Measurements from ENCODE around the gene FAM120A. TPM values are rescaled to one million over a fixed set of nuclear protein-coding genes. Genes with fewer than 3 reads are reported as not detected.

FAM120A gene
- polyA plus RNA-seq, 6 donors from 2014 or later: 6.8 to 16.7 (median 11.0) TPM

- peak overlapping the region in 5 of 8 donors; percentile 28 to 74 (median 57) for H3K4me3 Mint-ChIP-seq
- peaks cover 62 to 78% (median 73%) of the 10 kb centered on the region in 3 donors for H3K4me1 Mint-ChIP-seq
- H3K27me3 Mint-ChIP-seq: no peaks in the 10 kb centered on the region
- no peaks in the 10 kb centered on the region for H3K9me3 Mint-ChIP-seq
- no peak for ATAC-seq (ENCODE audit: low read depth in 2 of 2)
- peak overlapping the region in 4 of 6 donors; percentile 1 to 98 (median 57) for H3K27ac Mint-ChIP-seq
- H3K36me3 Mint-ChIP-seq: peaks cover 0 to 15% of the 10 kb centered on the region in 2 donors
- no peak for DNase-seq
These were observed 16.0 kb downstream of the FAM120A start for GRCh38 chr9:93467462-93467861.

DNA sequence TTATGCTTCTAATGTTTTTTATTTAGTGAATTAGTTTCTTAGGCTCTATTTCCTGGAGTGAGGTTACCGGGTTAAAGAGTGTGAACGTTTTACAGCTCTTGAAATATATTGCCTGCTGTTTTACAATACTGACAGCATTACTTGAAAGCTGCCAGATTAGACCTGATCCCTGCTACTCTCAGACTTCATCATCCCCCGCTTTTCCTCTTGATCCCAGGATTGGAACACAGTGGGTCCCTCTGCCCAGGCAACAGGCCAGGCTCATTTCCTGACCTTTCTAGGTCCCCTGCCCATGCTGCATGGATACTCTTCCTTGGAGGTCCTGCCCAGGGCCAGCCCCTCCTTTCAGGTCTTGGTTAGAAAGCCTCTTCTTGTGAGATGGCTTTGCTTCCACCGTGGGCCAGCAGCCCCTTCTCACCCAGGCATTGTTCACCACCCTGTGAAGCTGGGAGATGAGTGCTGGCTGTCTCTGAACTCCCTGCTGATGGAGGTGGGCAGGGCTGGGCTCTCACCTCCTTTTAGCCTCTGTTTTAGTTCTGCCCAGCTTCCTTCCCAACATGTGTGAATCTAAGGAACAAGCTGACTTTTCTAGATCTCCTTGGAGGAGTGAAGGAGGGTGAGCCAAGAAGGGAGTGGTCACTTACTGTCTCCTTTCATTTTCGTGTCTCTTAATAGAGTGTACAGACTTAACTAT lies 17.4 kb downstream of the FAM120A start:
- H3K27ac Mint-ChIP-seq: peak overlapping the region in 4 of 6 donors; percentile 34 to 89 (median 62)
- no peaks in the 10 kb centered on the region for H3K9me3 Mint-ChIP-seq
- ATAC-seq (ENCODE audit: low read depth in 2 of 2) (no peak), DNase-seq (no peak)
- H3K4me1 Mint-ChIP-seq: peaks cover 53 to 68% (median 62%) of the 10 kb centered on the region in 3 donors
- peaks cover 0 to 15% of the 10 kb centered on the region in 2 donors for H3K36me3 Mint-ChIP-seq
- no peaks in the 10 kb centered on the region for H3K27me3 Mint-ChIP-seq
- H3K4me3 Mint-ChIP-seq: no peak overlapping the region

- Mint-ChIP-seq H3K27ac (peak overlapping the region in 3 of 6 donors; percentile 9 to 63 (median 29)), H3K9me3 (no peaks in the 10 kb centered on the region), H3K27me3 (no peaks in the 10 kb centered on the region), H3K36me3 (peaks cover 0 to 15% of the 10 kb centered on the region in 2 donors), H3K4me1 (peaks cover 41 to 53% (median 48%) of the 10 kb centered on the region in 3 donors), H3K4me3 (no peak overlapping the region)
- DNase-seq: no peak
- ATAC-seq (ENCODE audit: low read depth in 2 of 2): no peak
These were observed 18.9 kb downstream of the FAM120A start for GRCh38 chr9:93470391-93470790.

DNA sequence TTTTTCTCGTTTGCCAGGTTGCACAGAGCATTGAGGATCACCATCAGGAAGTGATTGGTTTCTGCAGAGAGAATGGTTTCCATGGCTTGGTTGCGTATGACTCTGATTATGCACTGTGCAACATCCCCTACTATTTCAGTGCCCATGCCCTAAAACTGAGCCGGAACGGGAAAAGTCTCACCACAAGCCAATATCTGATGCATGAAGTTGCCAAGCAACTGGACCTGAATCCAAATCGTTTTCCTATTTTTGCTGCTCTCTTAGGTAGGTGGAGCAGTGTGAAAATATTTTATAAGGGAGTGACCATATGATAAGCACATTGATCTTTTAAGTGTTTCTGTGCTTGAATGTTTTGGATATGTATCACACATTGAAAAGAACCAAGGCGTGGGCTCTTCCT lies 19.6 kb downstream of the FAM120A start:
- H3K4me1 Mint-ChIP-seq: peaks cover 34 to 47% (median 41%) of the 10 kb centered on the region in 3 donors
- no peak overlapping the region for H3K4me3 Mint-ChIP-seq
- no peak for ATAC-seq (ENCODE audit: low read depth in 2 of 2)
- DNase-seq: no peak
- no peaks in the 10 kb centered on the region for H3K27me3 Mint-ChIP-seq
- peaks cover 0 to 15% of the 10 kb centered on the region in 2 donors for H3K36me3 Mint-ChIP-seq
- H3K27ac Mint-ChIP-seq: no peak overlapping the region
- H3K9me3 Mint-ChIP-seq: no peaks in the 10 kb centered on the region

- peaks cover 15 to 24% (median 19%) of the 10 kb centered on the region in 3 donors for H3K4me1 Mint-ChIP-seq
- DNase-seq: no peak
- no peaks in the 10 kb centered on the region for H3K9me3 Mint-ChIP-seq
- peaks cover 7 to 28% of the 10 kb centered on the region in 2 donors for H3K36me3 Mint-ChIP-seq
- no peak overlapping the region for H3K4me3 Mint-ChIP-seq
- no peak for ATAC-seq (ENCODE audit: low read depth in 2 of 2)
- no peaks in the 10 kb centered on the region for H3K27me3 Mint-ChIP-seq
- peak overlapping the region in 2 of 6 donors; percentile 5 to 37 for H3K27ac Mint-ChIP-seq
These were observed 21.9 kb downstream of the FAM120A start for GRCh38 chr9:93473411-93473810.

DNA sequence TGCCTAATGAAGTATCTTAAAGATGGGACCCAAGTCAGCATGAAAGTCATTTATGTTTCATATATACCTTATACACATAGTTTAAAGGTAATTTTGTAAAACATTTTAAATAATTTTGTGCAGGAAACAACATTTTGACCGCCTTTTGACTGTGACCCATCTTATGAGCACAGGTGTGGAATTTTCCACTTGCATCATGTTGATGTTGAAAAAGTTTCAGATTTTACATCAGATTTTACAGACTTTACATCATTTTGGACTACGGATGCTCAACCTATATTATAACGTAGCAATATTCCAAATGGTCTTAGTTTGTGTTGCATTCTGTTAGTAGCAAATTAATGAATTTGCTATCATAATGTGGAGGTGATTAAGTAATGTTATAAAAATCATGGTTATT lies 23.6 kb downstream of the FAM120A start:
- peaks cover 7 to 28% of the 10 kb centered on the region in 2 donors for H3K36me3 Mint-ChIP-seq
- ATAC-seq (ENCODE audit: low read depth in 2 of 2) (no peak), DNase-seq (no peak)
- peak overlapping the region in 2 of 6 donors; percentile 3 to 41 for H3K27ac Mint-ChIP-seq
- peaks cover 7 to 12% (median 11%) of the 10 kb centered on the region in 3 donors for H3K4me1 Mint-ChIP-seq
- no peak overlapping the region for H3K4me3 Mint-ChIP-seq
- H3K27me3 Mint-ChIP-seq: no peaks in the 10 kb centered on the region
- no peaks in the 10 kb centered on the region for H3K9me3 Mint-ChIP-seq

DNA sequence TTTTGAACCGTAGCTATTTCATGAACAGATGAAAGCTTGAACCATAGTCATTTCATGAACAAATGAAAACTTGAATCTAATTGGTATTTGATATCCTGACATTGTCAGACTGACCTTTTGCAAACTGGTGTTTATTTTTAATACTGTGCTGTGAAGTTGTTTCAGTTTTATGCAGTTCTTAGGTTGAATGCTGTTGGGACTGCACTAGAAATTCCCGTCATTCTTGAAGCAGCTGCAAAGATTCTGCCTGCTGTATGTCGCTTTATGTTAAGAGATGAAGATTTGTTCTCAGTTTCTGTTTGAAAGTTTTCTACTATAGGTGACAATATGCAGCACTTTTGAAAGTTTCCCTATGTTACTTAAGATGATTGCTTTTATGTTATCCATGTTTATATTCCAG lies 24.4 kb downstream of the FAM120A start:
- DNase-seq (no peak), ATAC-seq (ENCODE audit: low read depth in 2 of 2) (no peak)
- Mint-ChIP-seq H3K36me3 (peaks cover 7 to 21% of the 10 kb centered on the region in 2 donors), H3K27ac (peak overlapping the region in 2 of 6 donors; percentile 3 to 58), H3K4me3 (no peak overlapping the region), H3K4me1 (peaks cover 4 to 12% (median 5%) of the 10 kb centered on the region in 3 donors), H3K9me3 (no peaks in the 10 kb centered on the region), H3K27me3 (no peaks in the 10 kb centered on the region)

DNA sequence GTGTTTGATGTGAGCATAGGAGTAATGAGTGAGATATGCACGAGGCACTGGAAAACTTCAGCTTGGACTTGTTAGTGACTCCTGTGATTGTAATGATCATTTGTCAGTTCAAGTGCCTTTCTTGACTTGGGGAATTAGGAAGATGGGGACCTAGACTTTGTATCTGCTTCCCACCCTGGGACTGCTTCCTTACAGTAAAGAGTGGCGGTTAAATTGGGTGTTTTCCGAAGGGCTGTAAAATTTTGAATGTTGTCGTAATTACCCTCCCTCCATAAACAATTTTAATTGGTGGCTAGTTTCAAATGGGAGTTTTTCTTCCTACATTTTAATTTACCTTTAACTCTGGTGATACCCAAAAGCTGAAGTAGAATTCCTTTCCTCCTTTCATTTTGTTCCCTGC lies 25.4 kb downstream of the FAM120A start:
- DNase-seq (no peak), ATAC-seq (ENCODE audit: low read depth in 2 of 2) (no peak)
- peak overlapping the region in 1 of 6 donors; percentile 57 for H3K27ac Mint-ChIP-seq
- H3K27me3 Mint-ChIP-seq: no peaks in the 10 kb centered on the region
- H3K36me3 Mint-ChIP-seq: peaks cover 7 to 17% of the 10 kb centered on the region in 2 donors
- H3K9me3 Mint-ChIP-seq: no peaks in the 10 kb centered on the region
- no peak overlapping the region for H3K4me3 Mint-ChIP-seq
- peaks cover 10 to 16% (median 10%) of the 10 kb centered on the region in 3 donors for H3K4me1 Mint-ChIP-seq

- no peaks in the 10 kb centered on the region for H3K9me3 Mint-ChIP-seq
- DNase-seq (no peak), ATAC-seq (ENCODE audit: low read depth in 2 of 2) (no peak)
- H3K27ac Mint-ChIP-seq: peak overlapping the region in 1 of 6 donors; percentile 57
- peaks cover 7 to 14% of the 10 kb centered on the region in 2 donors for H3K36me3 Mint-ChIP-seq
- no peak overlapping the region for H3K4me3 Mint-ChIP-seq
- H3K27me3 Mint-ChIP-seq: no peaks in the 10 kb centered on the region
- peaks cover 7 to 13% (median 7%) of the 10 kb centered on the region in 3 donors for H3K4me1 Mint-ChIP-seq
These were observed 25.9 kb downstream of the FAM120A start for GRCh38 chr9:93477397-93477796.

DNA sequence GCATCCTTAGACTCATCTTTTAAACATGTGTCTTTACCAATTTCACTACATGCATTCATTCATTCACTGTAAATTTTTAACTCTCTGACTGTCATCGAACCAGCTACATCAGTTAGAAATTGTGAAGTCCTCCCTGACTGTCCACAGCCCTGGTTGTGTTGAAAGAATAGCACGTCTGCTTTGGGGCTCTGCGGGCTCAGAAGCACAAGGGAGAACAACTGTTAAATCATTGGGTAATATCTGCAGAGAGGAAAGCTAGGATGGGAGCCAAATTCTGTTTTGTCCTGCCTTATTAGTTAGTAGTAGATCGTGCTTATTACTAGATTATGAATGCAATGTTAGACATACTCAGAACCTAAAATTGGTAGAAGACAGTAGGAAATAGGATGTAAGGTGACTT lies 28.2 kb downstream of the FAM120A start:
- Mint-ChIP-seq H3K4me1 (peaks cover 6 to 13% (median 9%) of the 10 kb centered on the region in 3 donors), H3K4me3 (no peak overlapping the region), H3K9me3 (no peaks in the 10 kb centered on the region), H3K27ac (no peak overlapping the region), H3K36me3 (peaks cover 7 to 19% of the 10 kb centered on the region in 2 donors), H3K27me3 (no peaks in the 10 kb centered on the region)
- ATAC-seq (ENCODE audit: low read depth in 2 of 2) (no peak), DNase-seq (no peak)

DNA sequence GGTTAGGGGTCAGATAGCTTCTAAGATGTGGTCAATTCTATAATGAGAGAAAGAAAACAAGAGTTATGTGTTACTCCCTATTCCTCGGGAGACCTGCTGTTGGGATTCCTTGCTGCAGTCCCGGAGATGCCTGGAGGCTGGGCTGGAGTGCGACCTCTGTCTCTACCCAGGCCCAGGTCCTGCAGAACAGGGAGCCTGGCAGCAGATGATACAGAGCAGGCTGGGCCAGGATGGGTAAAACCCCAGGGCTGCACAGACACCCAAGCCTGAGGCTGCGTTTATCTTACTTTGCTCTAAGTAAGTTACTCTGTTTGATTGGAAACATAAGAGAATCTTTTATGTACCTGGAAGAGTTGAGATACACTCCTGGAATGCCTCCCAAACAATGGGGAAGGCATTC lies 28.8 kb downstream of the FAM120A start:
- Mint-ChIP-seq H3K27me3 (no peaks in the 10 kb centered on the region), H3K27ac (no peak overlapping the region), H3K4me3 (no peak overlapping the region), H3K9me3 (peaks cover 0 to 2% (median 0%) of the 10 kb centered on the region in 7 donors), H3K36me3 (peaks cover 7 to 19% of the 10 kb centered on the region in 2 donors), H3K4me1 (peaks cover 6 to 13% (median 9%) of the 10 kb centered on the region in 3 donors)
- ATAC-seq (ENCODE audit: low read depth in 2 of 2) (no peak), DNase-seq (no peak)

- H3K4me3 Mint-ChIP-seq: no peak overlapping the region
- H3K27ac Mint-ChIP-seq: peak overlapping the region in 1 of 6 donors; percentile 2
- no peak for ATAC-seq (ENCODE audit: low read depth in 2 of 2)
- peaks cover 7 to 19% of the 10 kb centered on the region in 2 donors for H3K36me3 Mint-ChIP-seq
- no peak for DNase-seq
- H3K9me3 Mint-ChIP-seq: peaks cover 0 to 2% (median 0%) of the 10 kb centered on the region in 7 donors
- peaks cover 11 to 17% (median 11%) of the 10 kb centered on the region in 3 donors for H3K4me1 Mint-ChIP-seq
- H3K27me3 Mint-ChIP-seq: no peaks in the 10 kb centered on the region
These were observed 29.3 kb downstream of the FAM120A start for GRCh38 chr9:93480728-93481324.

DNA sequence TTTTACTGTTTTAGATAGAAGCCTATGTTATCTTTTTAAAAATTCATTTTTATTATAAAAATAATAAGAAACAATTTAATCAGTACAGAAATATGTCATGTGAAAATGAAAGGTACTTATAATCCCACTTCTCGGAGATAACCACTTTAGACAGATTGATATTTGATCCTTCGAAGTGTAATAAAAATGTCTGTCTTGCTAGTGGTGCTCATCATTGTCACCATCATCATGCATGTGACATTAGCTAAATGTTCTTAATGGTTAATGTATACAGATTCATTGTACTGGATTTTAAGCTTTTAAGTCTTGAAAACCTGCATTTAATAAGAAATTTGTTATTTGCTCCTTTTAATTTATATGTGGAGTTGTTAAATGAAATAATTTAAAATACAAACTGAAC lies 32.0 kb downstream of the FAM120A start:
- H3K36me3 Mint-ChIP-seq: peaks cover 10 to 18% of the 10 kb centered on the region in 2 donors
- H3K4me1 Mint-ChIP-seq: peaks cover 32 to 36% (median 34%) of the 10 kb centered on the region in 3 donors
- peaks cover 0 to 2% (median 0%) of the 10 kb centered on the region in 7 donors for H3K9me3 Mint-ChIP-seq
- no peak overlapping the region for H3K27ac Mint-ChIP-seq
- H3K4me3 Mint-ChIP-seq: no peak overlapping the region
- H3K27me3 Mint-ChIP-seq: no peaks in the 10 kb centered on the region
- DNase-seq: no peak
- no peak for ATAC-seq (ENCODE audit: low read depth in 2 of 2)

GRCh38 chr9:93486268-93486667 lies 34.8 kb downstream of the FAM120A start:
- peaks cover 16 to 21% of the 10 kb centered on the region in 2 donors for H3K36me3 Mint-ChIP-seq
- no peak for ATAC-seq (ENCODE audit: low read depth in 2 of 2)
- peaks cover 31 to 54% (median 47%) of the 10 kb centered on the region in 3 donors for H3K4me1 Mint-ChIP-seq

More at GRCh38 chr9:93486268-93486667, 34.8 kb downstream of the FAM120A start:
- Mint-ChIP-seq H3K9me3 (peaks cover 0 to 2% (median 0%) of the 10 kb centered on the region in 7 donors), H3K27me3 (no peaks in the 10 kb centered on the region), H3K4me3 (no peak overlapping the region), H3K27ac (no peak overlapping the region)
- DNase-seq: no peak

Data from naive B cell (primary cell).